AG09309 (cell line): ENCODE results near the gene STK17A.

Experiments
- DNase-seq: peaks from one replicate; pipeline ENCODE4 v3.0.0-alpha.2; 2010; ENCODE audit warnings: low read depth
- H3K4me3 ChIP-seq: 2 replicates; pipeline ENCODE4 v1.5.1; 2011; ENCODE audit warnings: mild to moderate bottlenecking, low read depth, low read length, moderate library complexity; ENCODE audit not compliant: control insufficient read depth
- TF ChIP-seq, protein P1 (sequence below): IDR thresholded peaks from 2 replicates; pipeline ENCODE4 v1.5.1; 2011; ENCODE audit warnings: mild to moderate bottlenecking, low read depth, low read length, inconsistent platforms; ENCODE audit not compliant: insufficient read depth, control insufficient read depth; ENCODE audit errors: missing control alignments

STK17A gene

DNA sequence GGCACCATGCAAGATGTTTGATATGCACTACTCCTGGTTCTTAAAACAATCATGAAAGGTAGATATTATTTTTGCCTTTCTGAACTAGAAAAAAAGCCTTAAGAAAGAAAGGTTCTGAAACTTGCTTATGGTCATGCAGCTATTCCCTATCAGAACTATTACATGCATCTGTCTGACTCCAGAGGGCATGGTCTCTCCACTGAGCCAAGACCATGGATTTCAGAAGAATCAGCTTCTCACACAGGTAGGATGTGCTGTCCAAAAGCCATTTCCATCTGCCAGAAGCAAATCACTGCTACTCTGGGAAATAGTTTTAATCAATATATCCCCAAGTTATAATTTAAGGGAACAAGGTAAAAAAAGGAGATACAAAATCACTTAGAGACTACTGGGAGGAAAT, 69.5 kb downstream of the STK17A start:
- H3K4me3 ChIP-seq, result no peak overlapping the region
- TF ChIP-seq, protein P1, sequence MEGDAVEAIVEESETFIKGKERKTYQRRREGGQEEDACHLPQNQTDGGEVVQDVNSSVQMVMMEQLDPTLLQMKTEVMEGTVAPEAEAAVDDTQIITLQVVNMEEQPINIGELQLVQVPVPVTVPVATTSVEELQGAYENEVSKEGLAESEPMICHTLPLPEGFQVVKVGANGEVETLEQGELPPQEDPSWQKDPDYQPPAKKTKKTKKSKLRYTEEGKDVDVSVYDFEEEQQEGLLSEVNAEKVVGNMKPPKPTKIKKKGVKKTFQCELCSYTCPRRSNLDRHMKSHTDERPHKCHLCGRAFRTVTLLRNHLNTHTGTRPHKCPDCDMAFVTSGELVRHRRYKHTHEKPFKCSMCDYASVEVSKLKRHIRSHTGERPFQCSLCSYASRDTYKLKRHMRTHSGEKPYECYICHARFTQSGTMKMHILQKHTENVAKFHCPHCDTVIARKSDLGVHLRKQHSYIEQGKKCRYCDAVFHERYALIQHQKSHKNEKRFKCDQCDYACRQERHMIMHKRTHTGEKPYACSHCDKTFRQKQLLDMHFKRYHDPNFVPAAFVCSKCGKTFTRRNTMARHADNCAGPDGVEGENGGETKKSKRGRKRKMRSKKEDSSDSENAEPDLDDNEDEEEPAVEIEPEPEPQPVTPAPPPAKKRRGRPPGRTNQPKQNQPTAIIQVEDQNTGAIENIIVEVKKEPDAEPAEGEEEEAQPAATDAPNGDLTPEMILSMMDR, result no peak
- no peak for DNase-seq

DNA sequence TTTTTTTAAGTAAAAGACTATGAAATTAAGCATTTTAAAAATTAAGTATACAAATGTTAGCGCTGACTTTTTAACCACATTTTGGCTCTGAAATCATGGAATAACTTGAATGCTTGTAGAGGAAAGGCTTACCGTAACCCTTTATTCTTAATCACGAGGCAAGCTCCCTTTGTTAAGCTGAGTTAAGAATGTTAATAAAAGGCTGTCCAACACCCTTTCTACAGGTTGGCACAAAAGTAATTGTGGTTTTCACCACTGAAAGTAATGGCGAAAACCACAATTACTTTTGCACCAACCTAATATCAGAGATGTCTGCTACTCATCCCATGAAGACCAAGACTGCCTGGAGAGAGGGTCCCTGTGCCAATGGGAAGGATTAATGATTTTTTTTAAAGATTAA, 70.6 kb downstream of the STK17A start:
- H3K4me3 ChIP-seq, result no peak overlapping the region

DNA sequence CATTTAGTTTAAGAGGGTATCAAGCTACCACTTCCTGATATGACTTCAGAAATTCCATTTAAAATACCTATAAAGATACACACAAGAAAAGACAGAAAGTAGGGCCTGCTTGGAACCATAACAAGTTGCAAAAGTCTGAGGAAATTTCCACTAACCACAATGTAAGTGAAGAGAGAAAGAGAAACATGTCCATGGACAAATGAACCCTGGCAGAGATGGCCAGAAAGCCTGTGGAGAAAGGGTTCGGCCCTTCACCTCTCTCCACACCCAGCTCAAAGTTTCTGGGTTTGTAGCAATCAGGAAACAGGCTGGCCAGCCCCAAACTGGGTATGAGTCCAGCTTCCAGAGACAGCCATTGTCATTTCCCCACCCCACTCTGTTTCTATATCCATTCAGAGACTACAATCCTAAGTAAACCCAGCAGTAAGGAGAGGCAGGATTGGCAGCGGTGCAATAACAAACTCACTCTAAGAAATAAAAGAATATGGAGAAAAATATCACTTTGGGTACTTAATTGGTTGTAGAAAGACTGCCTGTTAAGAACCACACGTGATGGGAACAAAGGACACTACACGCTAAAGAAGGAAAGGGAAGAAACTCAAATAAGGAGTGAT, 71.1 kb downstream of the STK17A start:
- no peak overlapping the region for H3K4me3 ChIP-seq
- DNase-seq, result no peak
- TF ChIP-seq, protein P1, result no peak

More for the DNA sequence above, 70.6 kb downstream of the STK17A start:
- TF ChIP-seq, protein P1, result no peak
- DNase-seq, result no peak

DNA sequence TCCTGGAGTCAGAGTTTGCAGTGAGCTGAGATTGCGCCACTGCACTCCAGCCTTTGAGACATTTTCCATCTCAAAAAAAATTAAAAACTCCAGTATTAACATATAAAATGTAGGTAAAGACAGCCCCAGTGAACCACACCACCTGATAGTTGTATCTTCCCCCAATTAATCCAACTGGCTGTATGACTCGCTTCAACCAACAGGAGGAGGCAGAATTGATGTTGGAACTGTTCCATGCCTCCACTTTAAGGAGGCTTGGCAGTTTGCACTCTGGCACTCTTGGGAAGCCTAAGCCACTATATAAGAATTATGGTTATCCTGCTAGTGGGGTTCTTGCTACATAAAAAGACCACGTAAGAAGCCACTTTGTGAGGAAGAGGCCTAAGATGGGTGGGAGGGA, 72.7 kb downstream of the STK17A start:
- TF ChIP-seq, protein P1, result no peak
- no peak overlapping the region for H3K4me3 ChIP-seq
- DNase-seq, result no peak

DNA sequence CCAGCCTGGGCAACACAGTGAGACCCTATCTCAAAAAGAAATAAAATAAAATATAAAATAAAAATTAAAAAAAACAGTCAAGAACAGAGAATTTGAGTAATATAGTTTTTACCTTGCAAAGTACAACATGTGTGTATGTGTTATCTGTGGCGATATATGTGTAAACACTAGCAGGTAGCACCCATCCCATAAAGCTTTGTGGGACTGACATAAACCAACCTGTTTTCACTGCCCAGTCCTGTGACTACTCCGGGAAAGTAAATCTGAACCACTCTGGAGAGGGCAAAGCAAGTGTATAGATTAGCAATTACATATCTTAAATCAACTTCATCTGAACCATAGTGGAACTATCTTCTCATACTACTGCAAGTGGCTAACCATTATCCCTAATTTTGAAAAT, 74.1 kb downstream of the STK17A start:
- H3K4me3 ChIP-seq, result no peak overlapping the region
- no peak for DNase-seq
- TF ChIP-seq, protein P1, result no peak

DNA sequence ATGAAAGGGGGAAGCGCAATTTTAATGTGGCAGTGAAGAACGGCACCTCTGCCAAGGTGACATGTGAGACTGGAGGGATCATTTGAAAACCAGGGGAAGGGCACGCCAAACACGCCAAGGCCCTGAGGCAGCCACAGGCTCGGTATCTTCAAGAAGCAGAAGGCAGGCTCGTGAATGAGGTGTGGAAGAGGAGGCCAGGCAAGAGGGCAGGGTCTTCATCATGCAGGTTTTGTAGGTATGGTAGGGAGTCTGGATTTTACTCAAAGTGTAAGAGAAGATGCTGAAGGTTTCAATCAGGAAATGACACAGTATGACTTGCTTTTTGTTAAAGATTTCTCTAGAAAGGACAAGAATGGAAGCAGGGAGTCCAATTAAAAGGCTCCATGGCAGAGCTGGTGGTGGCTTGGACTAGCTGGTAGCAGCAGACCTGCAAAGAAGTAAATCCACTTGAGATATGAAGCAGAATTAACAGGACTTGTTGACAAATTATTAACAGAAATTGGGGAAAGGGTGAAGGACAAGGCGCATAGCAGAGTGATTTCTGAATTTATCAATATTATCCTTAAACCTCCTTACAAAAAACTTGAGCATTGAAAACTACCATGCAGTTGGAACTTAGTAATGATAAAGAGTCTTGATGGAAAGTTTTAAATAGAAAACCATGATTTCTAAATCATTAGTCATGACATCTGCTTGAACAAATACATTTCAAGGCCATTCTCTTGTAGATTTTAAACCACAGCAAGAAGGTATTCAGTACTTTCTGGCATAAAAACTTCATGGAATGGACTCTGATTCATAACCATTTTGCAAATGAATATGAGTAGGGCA, 76.0 kb downstream of the STK17A start:
- DNase-seq, result peak; percentile 84
- TF ChIP-seq, protein P1, result no peak
- no peak overlapping the region for H3K4me3 ChIP-seq
